NCI-H2196 (cell line): ENCODE results near the gene ZCCHC2.

Source experiments
- DNase-seq: peaks from one replicate; lab custom pipeline; 2025; ENCODE audit not compliant: unreplicated experiment; lab: John Stamatoyannopoulos, UW

ZCCHC2 gene

DNA sequence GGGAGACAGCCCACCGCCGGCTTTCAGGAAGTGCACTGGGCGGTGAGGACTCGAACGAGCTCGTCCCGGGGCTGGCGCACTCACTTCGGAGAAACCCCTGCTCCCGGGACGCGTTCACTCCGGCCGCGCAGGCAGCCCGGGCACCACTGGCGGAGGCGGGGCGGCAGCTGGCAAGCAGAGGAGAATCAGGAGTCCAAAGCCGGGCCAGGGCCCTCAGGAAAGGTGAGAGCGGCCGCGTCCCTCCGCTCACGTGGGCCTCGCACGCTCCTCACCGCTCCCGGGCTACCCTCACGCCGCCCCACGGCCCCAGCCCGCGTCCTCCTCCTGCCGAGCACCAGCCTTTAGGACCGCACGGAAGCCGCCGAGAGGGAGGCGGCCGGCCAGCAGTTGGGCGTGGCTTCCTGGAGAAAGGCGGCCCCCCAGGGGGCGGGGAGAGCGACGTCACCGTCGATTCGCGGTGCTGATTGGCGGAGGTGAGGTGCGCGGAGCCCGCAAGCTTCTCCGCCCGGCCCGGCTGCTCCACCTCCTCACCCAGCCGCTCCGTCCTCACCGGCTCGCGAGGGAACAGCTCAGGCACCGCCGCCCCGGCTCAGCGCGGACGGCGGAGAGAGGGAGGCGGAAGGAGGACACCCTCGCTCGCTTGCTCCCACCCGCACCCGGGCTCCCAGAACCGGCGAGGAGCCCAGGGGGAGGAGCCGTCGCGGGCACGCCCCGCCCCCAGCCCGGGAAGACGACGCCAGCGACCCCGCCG lies at the start of gene ZCCHC2:
Gene ZCCHC2, plus strand, starts transcription at position 522 of the 751 bp plus-strand sequence. CDS start 400 bp downstream, outside the sequence.
- peak; percentile 95 for DNase-seq

DNA sequence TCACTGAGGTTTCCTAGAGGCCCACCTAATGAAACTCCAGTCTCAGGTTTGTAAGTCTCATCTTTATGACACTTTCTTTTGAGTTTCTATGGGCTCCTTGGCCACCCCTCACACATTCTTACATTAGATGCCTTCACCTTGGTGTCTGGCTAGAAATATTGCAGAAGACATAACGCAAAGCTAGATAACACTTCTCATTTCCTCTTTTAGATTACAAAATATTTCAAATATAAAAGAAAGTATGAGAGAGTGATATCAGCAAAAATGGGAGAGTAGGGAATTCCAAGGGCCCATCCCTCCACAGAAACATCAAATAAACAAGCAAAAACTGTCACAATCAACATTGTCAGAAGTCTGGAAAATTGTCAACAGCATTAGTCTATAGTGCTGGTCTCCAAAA lies 43.3 kb upstream of the ZCCHC2 start:
- no peak for DNase-seq

DNA sequence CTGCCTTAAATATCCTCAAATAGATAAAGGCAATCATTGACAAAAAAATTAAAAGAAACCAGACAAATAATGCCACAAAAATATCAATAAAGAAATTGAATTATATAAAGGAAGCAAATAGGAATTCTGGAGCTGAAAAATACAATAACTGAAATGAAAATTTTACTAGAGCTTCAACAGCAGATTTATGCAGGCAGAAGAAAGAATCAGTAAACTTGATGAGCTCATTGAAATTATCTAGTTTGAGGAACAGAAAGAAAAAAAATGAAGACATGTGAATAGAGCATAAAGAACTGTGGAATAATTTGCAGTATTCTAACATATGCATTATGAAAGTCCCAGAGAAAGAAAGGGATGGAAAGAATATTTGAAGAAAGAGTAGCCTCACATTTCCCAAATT lies 41.9 kb upstream of the ZCCHC2 start:
- no peak for DNase-seq

DNA sequence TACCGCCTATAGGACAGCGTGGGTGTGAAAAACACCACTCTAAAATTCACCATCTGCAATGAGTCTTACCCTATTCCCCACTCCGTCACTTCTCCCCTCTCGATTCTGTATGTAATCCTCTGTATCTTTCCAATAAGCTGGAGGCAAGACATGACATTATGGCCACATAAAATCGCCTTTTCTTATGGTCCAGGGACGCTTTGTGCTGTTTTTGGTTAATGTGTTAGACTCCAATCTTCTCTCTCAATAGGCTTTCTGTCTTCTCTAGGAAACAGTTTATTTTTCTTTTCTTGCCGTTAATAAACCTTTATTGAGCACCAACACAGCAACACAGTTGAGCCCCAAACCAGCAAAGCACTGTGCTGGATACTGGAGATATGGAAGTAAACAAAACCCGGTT lies 37.9 kb upstream of the ZCCHC2 start:
- DNase-seq = no peak

DNA sequence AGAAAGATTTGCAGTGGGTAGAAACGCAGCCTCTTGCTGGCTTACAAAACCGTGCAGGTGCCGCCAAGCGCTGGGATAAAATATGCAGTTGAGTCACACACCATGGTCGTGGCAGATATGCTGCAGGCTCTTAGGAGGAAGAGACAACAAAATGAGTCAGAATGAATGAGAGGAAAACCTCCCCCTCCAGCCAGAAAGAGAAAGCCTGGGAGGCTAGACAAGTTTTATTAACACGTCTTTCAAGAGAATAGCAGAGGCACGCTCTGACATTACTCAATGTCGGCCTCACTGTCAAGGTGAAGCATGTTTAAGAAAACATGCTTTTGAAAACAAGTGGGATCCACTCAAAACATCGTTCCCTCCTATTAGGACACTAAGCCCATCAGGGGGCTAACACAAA lies 37.1 kb upstream of the ZCCHC2 start:
- no peak for DNase-seq

DNA sequence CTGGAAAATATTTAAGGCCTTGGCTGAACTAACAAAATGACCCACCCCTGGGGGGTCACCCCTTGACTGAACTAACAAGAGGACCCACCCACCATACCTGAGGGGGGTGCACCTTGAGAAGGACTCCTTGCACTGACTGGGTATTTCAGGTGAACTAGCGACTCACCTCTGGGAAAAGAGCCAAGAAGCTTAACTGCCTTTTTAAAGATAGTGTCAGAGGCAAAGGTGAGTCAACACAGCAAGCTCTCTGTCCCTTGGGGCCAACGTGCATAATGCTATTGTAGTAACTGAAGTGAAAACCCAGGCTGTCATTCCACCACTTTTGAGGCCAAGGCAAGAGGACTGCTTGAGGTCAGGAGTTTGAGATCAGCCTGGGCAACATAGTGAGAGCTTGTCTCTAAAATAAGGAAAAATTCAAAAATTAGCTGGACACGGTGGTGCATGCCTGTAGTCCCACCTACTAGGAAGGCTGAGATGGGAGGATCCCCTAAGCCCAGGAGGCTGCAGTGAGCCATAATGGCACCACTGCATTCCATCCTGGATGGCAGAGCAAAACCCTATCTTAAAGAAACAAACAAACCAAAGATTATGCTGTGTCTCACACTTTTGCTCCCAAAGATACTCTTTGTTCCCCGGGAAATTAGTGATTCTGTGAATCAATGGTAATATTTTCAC lies 36.4 kb upstream of the ZCCHC2 start:
- DNase-seq = peak; percentile 52

DNA sequence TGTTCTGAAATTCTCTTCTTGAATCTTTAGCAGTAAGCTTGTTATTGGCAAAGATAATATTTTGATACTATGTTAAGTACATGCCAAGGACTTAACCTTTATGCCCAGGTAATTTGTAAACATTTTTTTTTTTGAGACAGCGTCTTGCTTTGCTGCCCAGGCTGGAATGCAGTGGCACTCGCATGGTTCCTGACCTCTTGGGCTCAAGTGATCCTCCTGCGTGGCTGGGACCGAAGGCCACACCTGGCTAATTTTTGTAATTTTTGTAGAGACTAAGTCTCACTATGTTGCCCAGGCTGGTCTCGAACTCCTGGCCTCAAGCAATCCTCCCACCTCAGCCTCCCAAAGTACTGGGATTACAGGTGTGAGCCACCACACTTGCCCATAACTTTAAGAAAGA lies 35.7 kb upstream of the ZCCHC2 start:
- no peak for DNase-seq

DNA sequence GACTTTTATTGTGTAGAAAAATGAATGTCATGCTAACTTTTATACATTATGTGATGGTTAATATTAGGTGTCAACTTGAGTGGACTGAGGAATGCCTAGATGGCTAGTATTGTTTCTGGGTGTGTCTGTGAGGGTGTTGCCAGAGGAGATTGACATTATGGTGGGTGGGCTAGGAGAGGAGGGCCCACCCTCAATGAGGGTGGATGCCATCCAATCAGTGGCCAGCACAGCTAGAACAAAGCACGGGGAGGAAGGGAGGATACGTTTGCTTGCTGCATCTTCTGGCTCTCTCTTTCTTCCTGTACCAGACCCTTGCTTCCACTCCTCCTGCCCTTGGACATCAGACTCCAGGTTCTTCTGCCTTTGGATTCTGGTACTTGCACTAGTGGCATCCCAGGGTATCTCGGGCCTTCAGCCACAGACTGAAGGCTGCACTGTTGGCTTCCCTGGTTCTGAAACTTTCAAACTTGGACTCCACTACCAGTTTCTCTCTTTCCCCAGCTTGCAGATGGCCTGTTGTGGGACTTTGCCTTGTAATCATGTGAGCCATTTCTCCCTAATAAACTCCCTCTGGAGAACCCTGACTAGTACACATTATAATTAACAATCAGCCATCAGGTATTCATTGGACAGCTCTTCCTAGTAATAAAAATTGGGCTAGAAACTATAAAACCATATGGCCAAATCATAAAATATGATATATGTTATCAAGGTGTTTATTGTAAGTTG lies 31.7 kb upstream of the ZCCHC2 start:
- no peak for DNase-seq

DNA sequence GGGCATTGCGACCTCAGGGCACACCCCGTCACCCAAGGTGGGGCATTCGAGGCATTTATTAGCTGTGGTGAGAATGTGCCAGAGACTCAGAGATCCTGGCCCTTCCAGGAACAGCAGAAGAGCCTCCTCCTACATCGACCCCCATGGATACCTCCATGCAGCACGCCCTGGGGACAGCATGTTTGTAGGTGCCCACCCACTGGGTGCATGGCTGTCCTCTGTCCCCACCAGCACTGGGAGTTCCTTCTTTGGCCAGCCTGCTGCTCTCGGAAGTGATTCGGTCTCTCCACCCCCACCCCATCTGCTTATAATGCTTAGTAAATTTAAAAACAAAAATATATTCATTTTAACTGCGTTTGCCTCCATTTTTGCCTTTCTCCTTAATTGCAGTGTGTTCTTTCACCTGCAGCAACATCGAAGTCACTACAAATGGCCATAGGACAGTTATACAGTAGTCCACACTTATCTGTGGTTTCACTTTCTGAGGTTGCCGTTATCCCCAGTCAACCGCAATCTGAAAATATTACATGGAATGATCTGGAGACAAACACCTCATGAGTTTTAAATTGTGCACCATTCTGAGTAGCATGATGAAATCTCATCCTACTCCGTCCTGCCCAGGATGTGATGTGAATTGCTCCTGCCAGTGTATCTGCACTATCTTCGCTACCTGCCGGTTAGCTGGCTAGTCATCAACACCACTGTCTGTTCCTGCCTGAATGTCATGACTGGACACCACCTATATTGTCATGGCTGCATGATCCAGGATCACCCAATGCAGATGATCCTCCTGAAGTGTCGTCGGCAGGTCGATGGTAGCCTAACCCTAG lies 29.6 kb upstream of the ZCCHC2 start:
- DNase-seq = no peak

DNA sequence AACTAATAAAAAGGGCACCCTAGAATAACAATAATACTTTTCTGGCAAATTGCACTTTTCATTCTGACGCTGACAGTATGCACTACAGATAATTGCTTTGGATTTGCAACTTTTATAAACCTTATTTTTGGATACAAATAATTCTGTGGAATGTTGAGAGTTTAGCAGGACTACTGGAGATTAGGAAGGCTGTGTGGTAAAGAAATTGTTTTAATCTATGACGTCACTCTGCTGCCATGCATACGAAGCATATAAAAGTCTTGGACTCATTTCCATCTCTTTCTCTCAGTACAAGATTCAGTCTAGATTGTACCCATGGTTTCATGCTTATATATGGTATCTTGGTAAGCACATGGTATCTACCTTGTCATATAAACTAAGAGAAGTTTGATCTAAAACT lies 28.1 kb upstream of the ZCCHC2 start:
- DNase-seq = no peak

DNA sequence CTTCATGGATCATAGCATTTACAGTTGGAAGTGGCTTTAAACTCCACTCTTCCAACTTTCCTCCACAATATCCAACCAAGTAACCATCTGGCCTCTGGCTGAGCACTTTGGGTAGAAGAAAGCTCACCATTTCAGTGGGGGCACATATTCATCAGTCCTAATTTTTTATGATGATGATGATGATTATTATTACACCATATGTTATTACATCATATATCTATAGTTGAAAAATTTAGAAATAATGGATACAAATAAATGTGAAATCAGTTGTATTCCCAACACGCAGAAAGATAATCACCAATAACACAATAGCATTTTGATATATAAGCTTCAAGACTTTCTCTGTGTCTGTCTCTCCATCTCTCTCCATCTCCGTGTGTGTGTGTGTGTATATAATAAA lies 26.6 kb upstream of the ZCCHC2 start:
- no peak for DNase-seq

DNA sequence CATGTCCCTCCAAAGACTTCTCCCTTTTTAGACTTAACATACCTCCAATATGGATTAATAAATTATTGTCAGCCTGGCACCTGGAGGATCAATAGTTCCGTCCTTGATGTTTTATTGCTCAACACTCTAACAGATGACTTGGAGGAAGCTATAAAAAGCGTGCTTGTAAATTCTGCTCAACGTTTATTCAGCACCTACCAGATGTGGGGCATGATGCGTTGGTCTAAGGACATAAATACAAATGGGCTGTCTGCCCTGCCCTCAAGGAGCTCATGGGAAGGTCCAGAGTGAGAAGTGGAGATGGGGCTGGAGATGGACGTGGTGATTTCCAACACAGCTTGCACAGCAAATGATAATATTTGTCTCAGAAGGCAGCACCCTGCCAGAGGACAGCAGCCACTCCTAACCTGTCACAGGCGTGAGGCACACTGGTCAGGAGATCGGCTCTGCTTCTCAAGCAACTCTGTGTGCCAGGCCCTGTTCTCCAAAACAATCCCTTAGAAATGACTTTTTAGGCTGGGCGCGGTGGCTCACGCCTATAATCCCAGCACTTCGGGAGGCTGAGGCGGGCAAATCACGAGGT lies 25.5 kb upstream of the ZCCHC2 start:
- DNase-seq = no peak

DNA sequence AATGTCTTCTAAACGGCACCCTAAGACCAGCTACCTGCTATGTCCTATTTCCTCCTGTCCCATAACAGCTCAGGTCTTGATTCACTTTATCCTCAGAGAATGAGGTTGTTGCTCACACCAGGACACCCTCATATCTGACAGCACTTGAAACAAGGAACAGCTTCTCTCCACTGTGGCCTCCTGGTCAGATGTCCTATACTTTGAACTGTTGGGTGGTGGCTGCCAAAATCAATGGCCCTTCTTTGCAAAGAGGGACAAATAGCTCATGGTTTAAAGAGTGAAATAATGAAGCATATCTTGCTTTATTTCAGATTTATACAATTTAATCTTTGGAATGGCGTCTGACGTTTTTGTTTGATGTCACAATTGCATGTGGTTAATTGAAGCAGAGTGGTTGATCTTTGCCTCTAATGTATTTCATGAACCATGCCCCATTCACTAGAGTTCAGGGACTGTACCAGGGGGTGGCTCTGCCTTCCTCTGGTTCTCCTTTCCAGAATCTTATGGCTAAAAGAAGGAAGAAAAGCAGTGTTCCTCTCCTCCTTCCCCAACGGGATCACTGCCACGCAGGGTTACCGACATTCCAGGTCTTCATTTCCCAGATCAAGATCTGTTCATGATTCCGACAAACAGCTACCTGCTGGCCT lies 24.1 kb upstream of the ZCCHC2 start:
- no peak for DNase-seq

DNA sequence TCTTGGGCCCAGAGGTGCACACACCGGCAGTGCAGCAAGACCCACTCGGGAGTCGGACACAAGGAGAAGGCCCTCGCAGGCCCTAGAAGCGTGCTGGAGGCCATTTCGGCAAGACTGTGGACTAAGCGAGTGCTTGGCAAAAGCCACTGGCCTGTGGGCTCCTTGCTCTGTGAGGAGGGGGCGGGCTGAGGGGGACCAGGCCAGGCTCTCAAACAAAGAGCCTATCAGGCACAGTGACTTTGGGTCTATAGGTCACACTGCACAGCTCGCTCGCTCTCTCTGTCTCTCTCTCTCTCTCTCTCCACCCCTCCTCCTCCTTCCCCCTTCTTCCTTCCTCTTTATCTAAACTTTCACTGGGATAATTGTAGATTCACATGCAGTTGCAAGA lies 23.6 kb upstream of the ZCCHC2 start:
- DNase-seq = no peak

DNA sequence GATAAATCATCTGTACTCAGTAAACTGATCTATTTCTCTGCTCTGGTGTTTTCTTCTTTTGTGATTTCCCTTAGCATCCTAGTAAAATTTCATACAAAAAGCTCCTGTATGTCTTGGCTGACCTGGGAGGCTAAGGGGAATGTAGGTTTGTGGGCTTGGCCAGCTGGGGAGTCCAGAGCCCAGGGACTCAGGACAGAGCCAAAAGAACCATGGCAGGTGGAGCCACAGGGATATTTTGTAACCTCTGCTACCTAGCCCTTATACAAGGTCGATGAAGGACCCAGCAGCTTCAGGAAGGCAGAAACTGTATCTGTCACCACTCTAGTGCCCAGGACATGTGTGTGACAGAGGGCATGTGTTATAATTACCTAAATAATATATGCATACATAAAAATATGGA lies 22.7 kb upstream of the ZCCHC2 start:
- DNase-seq = no peak

DNA sequence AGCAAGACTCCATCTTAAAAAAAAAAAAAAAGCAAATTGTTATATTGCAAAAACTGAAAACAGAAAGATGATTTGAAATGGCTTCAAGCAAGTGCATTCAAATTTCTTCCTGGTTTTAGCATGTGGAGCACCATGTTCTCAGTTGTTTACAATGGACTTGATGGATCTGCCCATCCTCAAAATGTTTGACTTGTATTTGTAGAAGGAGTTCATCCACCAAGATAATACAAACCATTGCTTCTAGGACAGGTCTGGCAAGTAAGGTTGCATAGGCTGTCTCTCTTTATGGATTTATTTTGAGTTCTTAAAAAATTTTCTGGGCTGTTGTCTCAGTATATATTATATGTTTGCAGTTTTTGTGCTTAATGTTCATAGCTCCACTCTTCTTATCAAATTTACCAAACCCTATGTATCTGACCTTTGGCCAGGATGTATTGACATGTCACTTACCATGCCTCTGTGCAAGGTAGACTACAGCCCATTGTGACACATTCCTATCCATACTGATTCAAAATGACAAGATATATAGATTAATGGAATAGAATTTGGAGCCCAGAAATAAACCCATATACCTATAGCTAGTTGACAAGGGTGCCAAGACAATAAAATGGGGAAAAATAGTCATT lies 21.7 kb upstream of the ZCCHC2 start:
- DNase-seq = no peak

DNA sequence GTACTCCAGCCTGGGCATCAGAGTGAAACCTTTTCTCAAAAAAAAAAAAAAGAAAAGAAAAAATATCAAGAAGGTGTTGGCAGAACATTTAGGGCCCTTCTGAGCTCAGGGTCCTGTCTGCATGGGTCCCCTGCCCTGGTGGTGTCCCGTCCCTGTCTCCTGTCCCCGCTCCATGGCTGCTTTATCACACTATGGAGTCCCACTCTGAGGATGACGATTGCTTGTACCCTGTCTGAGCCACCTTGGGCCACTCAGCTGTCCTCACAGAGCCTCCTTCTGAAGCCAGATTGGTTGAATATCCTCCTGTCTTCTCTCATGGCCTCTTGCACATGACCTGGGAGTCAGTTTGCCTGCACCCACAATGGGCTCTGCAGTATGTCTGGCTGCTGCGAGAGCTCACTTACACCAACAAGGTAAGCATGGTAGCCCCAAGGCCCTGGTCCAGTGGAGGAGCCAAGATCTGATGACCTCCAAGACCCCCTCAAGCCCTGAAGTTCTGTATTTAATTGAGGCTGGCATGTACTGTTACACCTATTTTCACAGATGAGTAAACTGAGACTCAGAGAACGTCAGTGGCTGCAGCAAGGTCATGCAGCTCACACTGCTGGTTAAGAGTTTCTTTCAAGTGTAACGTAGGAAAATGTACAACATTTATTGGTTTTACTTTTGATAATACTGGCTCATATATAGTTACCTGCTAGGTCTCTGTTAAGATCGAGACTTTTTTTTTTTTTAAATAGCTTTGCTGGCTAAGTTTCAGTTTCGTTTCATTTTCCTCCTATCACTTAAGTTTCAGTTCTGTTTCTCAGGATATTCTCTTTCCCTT lies 16.9 kb upstream of the ZCCHC2 start:
- no peak for DNase-seq

DNA sequence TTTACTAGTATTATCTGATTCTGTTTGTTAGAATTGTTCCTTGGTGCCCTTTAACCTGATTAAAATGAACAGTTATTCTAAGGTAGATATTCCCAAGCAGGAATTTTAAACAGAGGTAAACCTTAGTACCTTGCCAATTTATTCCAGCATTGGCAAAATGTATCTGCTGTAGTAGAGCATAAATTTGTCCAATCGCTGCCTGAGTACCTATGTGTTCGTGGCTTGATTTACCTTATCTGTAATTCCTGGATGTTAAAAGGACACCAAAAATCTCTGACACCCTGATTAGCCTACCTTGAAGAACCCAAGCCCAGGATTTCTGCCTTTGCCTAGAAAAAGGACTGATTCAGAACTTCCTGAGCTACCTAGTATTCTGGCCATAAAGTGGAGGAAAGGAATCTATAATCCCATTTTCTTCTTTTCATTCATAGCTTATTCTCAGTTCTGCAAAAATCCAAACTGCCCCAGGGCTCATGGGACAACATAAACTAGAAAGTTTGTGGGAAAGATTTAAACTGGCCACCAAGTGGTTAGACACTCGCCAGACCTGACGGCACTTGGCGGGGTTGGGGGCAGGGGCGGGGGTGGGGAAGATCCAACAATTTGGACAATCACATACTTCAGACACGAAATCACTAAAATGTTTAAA lies 16.2 kb upstream of the ZCCHC2 start:
- DNase-seq = no peak

DNA sequence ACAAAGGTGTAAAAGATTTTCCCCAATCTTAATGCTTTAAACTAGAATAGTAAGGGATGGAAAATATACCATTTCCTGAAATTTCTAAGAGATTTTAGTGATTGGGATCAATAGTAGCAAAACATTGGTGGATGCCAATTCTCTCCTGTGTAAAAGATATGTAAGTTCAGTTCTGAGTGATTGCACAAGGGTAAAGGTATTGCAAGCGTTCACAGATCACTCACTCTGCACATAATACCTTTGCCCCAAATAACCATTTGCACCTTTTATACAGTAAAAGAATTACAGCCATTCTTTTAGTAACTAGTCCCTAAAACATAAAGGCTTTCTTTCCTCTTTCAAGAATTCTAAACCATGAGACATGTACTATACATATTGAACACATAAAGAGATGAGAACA lies 13.0 kb upstream of the ZCCHC2 start:
- DNase-seq = no peak
